ENCODE data around the gene ZNF324. TPM values are rescaled to one million over a fixed set of nuclear protein-coding genes. Genes with fewer than 3 reads are reported as not detected.
A peak's percentile ranks its signal among the peaks of the same experiment; 100 is the strongest.

Gene ZNF324
- 16.2 and 20.6 TPM in 2 replicates for total RNA-seq

DNA sequence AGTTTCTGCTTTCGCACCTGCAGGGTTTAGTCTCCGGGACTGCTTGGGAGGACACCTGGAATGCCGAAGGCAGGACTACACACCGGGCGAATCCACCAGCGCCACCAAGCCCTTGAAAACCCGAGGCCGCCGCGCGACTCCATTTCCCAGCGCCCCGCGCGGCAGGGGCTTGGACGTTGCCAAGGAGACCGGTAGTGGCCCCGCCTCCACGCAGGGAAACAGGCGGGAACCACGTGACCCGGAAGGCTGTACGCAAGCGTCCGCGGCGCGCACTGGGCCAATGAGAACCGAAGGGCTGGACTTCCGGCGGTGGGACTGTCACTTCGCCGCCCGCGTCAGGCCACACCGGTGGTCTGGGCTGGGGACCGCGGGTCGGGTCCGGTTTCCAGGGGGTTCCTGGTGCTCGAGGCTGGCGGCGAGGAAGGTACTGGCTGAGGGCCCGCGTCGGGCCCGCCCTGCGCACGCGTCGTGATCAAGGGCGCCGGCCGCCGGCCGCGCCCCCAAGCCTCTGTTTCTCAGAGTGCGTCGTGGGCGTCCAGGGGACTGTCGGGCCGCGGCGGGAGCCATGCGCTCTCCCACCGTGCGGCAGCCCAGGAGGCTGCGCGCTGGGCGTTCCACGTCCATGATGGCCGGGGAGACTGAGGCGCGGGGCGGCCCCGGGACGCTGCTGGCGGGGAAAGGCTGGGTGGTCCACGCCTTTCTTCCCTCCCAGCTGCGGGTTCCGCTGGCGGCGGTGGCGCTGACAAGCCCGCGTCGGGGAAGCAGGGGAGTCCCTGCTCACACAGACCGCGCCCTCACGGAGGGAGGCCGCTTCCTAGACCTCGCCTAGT is at the start of gene ZNF324:
TSS of gene ZNF324 (plus strand) at position 321 of the 830 bp plus-strand sequence. CDS start 2,106 bp downstream, outside the sequence.
- peaks cover 28% of the 10 kb centered on the region for H3K79me2 ChIP-seq (ENCODE audit: insufficient read depth, low read length)
- peaks cover 3% of the 10 kb centered on the region for H3K36me3 ChIP-seq (ENCODE audit: insufficient read depth, low read length)
- peak within 1 kb of the TSS; percentile 72 for H3K27ac ChIP-seq (ENCODE audit: low read depth, low read length)
- TF ChIP-seq, protein P1, sequence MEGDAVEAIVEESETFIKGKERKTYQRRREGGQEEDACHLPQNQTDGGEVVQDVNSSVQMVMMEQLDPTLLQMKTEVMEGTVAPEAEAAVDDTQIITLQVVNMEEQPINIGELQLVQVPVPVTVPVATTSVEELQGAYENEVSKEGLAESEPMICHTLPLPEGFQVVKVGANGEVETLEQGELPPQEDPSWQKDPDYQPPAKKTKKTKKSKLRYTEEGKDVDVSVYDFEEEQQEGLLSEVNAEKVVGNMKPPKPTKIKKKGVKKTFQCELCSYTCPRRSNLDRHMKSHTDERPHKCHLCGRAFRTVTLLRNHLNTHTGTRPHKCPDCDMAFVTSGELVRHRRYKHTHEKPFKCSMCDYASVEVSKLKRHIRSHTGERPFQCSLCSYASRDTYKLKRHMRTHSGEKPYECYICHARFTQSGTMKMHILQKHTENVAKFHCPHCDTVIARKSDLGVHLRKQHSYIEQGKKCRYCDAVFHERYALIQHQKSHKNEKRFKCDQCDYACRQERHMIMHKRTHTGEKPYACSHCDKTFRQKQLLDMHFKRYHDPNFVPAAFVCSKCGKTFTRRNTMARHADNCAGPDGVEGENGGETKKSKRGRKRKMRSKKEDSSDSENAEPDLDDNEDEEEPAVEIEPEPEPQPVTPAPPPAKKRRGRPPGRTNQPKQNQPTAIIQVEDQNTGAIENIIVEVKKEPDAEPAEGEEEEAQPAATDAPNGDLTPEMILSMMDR (IDR thresholded peaks at IDR 0.05; ENCODE audit: extremely low read depth, low read depth, low read length), result no peak
- H3K4me3 ChIP-seq (ENCODE audit: insufficient read depth, low read length), result peak within 1 kb of the TSS; percentile 94
- peak; percentile 100 for DNase-seq (ENCODE audit: insufficient read length, low spot score, missing footprints)
- no peaks in the 10 kb centered on the region for H3K9me3 ChIP-seq (ENCODE audit: low read depth, low read length)
- peak within 1 kb of the TSS; percentile 99 for H2AFZ ChIP-seq (ENCODE audit: low read length)
- H3K4me2 ChIP-seq (ENCODE audit: insufficient read depth, low read length), result peak within 1 kb of the TSS; percentile 95
- H3K4me1 ChIP-seq (ENCODE audit: insufficient read depth, low read length), result peaks cover 4% of the 10 kb centered on the region
- H3K27me3 ChIP-seq (ENCODE audit: insufficient read depth, low read length), result no peaks in the 10 kb centered on the region
- H4K20me1 ChIP-seq (ENCODE audit: insufficient read depth, low read length), result peaks cover 17% of the 10 kb centered on the region

DNA sequence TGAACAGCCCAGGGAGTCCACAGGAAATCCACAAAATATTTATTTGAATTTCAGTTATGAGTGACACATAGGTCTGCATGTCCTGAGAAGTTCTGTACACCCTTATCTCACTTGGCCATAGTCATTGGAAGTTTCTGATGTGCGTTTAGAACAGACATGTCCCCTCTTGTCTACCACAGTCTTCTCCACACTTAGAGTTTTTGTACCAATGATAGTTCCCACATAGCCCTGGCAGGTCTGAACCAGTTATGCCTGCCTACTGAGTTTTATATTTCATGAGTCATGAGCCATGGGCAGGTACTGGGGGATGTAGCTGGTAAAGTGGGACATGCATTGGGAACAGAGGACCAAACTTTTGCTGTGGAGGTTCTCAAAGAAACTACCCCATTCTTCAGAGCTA is 38.3 kb upstream of the ZNF324 start:
- H3K79me2 ChIP-seq (ENCODE audit: insufficient read depth, low read length), result no peaks in the 10 kb centered on the region
- H3K4me2 ChIP-seq (ENCODE audit: insufficient read depth, low read length), result no peak overlapping the region
- peaks cover 16% of the 10 kb centered on the region for H3K36me3 ChIP-seq (ENCODE audit: insufficient read depth, low read length)
- no peak for DNase-seq (ENCODE audit: insufficient read length, low spot score, missing footprints)
- TF ChIP-seq, protein P1 (IDR thresholded peaks at IDR 0.05; ENCODE audit: extremely low read depth, low read depth, low read length), result no peak
- no peaks in the 10 kb centered on the region for H3K27me3 ChIP-seq (ENCODE audit: insufficient read depth, low read length)
- no peaks in the 10 kb centered on the region for H3K4me1 ChIP-seq (ENCODE audit: insufficient read depth, low read length)
- H3K27ac ChIP-seq (ENCODE audit: low read depth, low read length), result no peak overlapping the region
- H3K4me3 ChIP-seq (ENCODE audit: insufficient read depth, low read length), result no peak overlapping the region
- no peak overlapping the region for H2AFZ ChIP-seq (ENCODE audit: low read length)
- H4K20me1 ChIP-seq (ENCODE audit: insufficient read depth, low read length), result no peaks in the 10 kb centered on the region
- peaks cover 49% of the 10 kb centered on the region for H3K9me3 ChIP-seq (ENCODE audit: low read depth, low read length)

DNA sequence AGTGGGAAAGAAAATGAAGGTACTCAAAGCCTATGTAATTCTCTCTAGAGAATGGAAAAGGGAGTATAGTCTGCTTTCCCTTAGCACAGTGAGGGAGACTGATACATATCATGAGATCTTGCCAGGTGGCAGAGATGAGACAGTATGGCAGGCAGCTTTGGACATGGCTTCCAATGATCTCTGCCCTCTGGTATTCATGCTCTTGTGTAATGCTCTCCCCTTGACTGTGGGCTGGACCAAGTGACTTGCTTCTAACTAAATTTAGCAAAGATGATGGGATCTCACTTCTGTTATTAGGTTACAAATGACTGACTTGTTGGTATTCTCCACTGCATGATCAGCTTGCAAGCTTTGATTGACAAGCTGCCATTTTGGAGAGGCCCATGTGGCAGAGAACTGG is 37.1 kb upstream of the ZNF324 start:
- Histone ChIP-seq H3K27ac (ENCODE audit: low read depth, low read length) (no peak overlapping the region), H3K79me2 (ENCODE audit: insufficient read depth, low read length) (no peaks in the 10 kb centered on the region), H3K9me3 (ENCODE audit: low read depth, low read length) (peaks cover 60% of the 10 kb centered on the region), H3K4me2 (ENCODE audit: insufficient read depth, low read length) (no peak overlapping the region), H3K4me1 (ENCODE audit: insufficient read depth, low read length) (no peaks in the 10 kb centered on the region), H4K20me1 (ENCODE audit: insufficient read depth, low read length) (no peaks in the 10 kb centered on the region), H3K4me3 (ENCODE audit: insufficient read depth, low read length) (no peak overlapping the region), H2AFZ (ENCODE audit: low read length) (no peak overlapping the region), H3K36me3 (ENCODE audit: insufficient read depth, low read length) (peaks cover 27% of the 10 kb centered on the region), H3K27me3 (ENCODE audit: insufficient read depth, low read length) (no peaks in the 10 kb centered on the region)
- DNase-seq (ENCODE audit: insufficient read length, low spot score, missing footprints), result no peak
- TF ChIP-seq, protein P1 (IDR thresholded peaks at IDR 0.05; ENCODE audit: extremely low read depth, low read depth, low read length), result no peak

DNA sequence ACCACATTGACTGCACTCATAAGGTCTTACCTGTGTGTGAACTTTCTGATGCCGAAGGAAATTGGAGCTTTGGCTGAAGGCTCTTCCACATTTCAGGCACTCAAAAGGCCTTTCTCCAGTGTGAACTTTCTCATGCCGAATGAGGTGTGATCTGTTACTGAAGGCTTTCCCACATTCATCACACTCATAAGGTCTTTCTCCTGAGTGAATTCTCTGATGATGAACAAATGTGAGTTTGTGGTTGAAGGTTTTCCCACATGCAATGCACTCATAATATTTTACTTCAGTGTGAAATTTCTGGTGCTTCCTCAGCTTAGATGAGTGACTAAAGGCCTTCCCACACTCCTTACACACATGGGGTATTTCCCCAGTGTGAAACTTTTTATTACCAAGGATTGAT is 32.7 kb upstream of the ZNF324 start:
- Histone ChIP-seq H3K27ac (ENCODE audit: low read depth, low read length) (no peak overlapping the region), H3K79me2 (ENCODE audit: insufficient read depth, low read length) (peaks cover 17% of the 10 kb centered on the region), H3K4me2 (ENCODE audit: insufficient read depth, low read length) (no peak overlapping the region), H3K27me3 (ENCODE audit: insufficient read depth, low read length) (no peaks in the 10 kb centered on the region), H2AFZ (ENCODE audit: low read length) (no peak overlapping the region), H3K9me3 (ENCODE audit: low read depth, low read length) (peaks cover 65% of the 10 kb centered on the region), H3K36me3 (ENCODE audit: insufficient read depth, low read length) (peaks cover 53% of the 10 kb centered on the region), H3K4me3 (ENCODE audit: insufficient read depth, low read length) (no peak overlapping the region), H3K4me1 (ENCODE audit: insufficient read depth, low read length) (peaks cover under 1% of the 10 kb centered on the region), H4K20me1 (ENCODE audit: insufficient read depth, low read length) (no peaks in the 10 kb centered on the region)
- TF ChIP-seq, protein P1 (IDR thresholded peaks at IDR 0.05; ENCODE audit: extremely low read depth, low read depth, low read length), result no peak
- DNase-seq (ENCODE audit: insufficient read length, low spot score, missing footprints), result no peak

All from osteoblast (primary cell).